Dendritic cell treated with granulocyte-macrophage colony-stimulating factor and Interleukin-4, amounts not matched to agents 40 ng/mL and 50 ng/mL, for 4 days (primary cell): Measurements from ENCODE around the gene LDHB.
"Not testable (repeated sequence)": the region's sequence is repeated elsewhere in the genome, so short reads cannot be mapped to it uniquely, and the experiment has no call there.

Source experiments
- H3K27ac Mint-ChIP-seq: one replicate; pipeline ENCODE4 v1.8.0; 2022; ENCODE audit warnings: mild to moderate bottlenecking, mixed read lengths
- H3K27me3 Mint-ChIP-seq: one replicate; pipeline ENCODE4 v1.8.0; 2022; ENCODE audit warnings: mild to moderate bottlenecking, mixed read lengths
- H3K36me3 Mint-ChIP-seq: one replicate; pipeline ENCODE4 v1.8.0; 2022; ENCODE audit warnings: low read depth, mixed read lengths
- H3K4me1 Mint-ChIP-seq: one replicate; pipeline ENCODE4 v1.8.0; 2022; ENCODE audit warnings: low read depth, mixed read lengths
- H3K4me3 Mint-ChIP-seq: one replicate; pipeline ENCODE4 v1.8.0; 2022; ENCODE audit warnings: mild to moderate bottlenecking, moderate library complexity, mixed read lengths
- H3K9me3 Mint-ChIP-seq: one replicate; pipeline ENCODE4 v1.8.0; 2022; ENCODE audit warnings: mixed read lengths
- intact Hi-C: fragments of 100-400 bp; cut with micrococcal nuclease; formaldehyde crosslinking; loops from one replicate; pipeline ENCODE4 v1.15.0; 2022

The LDHB gene

DNA sequence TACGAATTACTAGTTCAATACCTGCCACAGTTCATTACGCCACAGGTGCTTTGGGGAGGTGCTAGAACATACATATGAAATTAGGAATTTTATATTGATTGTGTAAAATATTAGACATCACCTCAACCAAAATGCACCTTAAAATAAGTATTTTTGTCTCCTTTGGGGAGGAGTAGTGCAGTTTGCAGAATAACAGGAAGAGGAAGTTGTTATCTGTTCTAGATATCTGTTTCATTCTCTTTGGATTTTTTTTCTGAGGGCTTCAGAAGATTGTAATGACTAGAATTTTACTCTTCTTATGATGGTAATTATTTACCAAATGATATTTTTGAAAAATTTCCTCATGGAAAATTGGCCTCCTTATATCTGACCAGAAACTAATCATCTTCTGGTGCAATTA is 43.1 kb downstream of the LDHB start:
- intact Hi-C loops: no loop called here
- Mint-ChIP-seq H3K27ac (no peak overlapping the region), H3K27me3 (no peaks in the 10 kb centered on the region), H3K9me3 (no peaks in the 10 kb centered on the region), H3K36me3 (no peaks in the 10 kb centered on the region), H3K4me3 (no peak overlapping the region), H3K4me1 (peaks cover 18% of the 10 kb centered on the region)

DNA sequence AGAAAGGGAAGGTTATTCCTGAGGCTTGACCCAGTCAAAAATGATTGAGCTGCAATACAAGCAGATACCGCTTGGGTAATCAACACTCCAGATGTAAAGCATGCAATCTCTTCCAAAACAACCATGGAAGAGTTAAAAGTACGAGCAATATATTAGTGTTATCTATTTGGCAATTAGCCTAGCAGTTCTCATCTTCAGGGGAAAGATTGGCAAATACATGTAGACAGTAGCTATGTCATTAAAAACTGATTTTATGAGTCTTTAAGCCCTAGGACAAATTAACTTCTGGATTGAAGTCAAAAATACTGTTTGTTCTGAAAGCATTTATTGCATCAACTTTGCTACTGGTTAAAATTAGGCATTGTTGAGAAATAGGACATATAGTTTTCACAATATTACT is 43.7 kb downstream of the LDHB start:
- H3K9me3 Mint-ChIP-seq: no peaks in the 10 kb centered on the region
- no peaks in the 10 kb centered on the region for H3K36me3 Mint-ChIP-seq
- H3K27me3 Mint-ChIP-seq: no peaks in the 10 kb centered on the region
- intact Hi-C loops: no loop called here
- no peak overlapping the region for H3K27ac Mint-ChIP-seq
- H3K4me1 Mint-ChIP-seq: peaks cover 18% of the 10 kb centered on the region
- no peak overlapping the region for H3K4me3 Mint-ChIP-seq

DNA sequence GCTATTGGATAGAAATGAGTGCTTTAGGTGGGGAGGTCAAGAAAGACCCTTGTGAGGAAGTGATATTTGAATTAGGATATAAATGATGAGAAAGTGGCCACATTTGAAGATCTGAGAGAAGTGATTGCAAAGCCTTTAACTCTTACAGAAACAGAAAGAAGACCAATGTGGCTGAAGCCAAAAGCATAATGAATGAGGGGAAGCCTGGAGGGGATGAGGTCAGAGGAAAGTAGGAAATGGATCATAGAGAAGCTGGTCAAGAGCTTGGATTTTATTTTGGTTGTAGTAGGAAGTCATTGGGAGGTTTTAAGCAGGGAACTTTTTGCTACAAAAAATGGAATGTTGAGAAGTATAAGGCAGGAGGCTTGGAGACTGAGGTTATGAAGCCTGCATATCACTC is 49.4 kb downstream of the LDHB start:
- no peaks in the 10 kb centered on the region for H3K9me3 Mint-ChIP-seq
- no peak overlapping the region for H3K27ac Mint-ChIP-seq
- H3K36me3 Mint-ChIP-seq: no peaks in the 10 kb centered on the region
- no peaks in the 10 kb centered on the region for H3K27me3 Mint-ChIP-seq
- intact Hi-C loops: loop anchor here (1.0 kb wide), 1 partner anchor 72 kb away; no protein-coding TSS in a partner anchor
- H3K4me1 Mint-ChIP-seq: no peaks in the 10 kb centered on the region
- H3K4me3 Mint-ChIP-seq: no peak overlapping the region

DNA sequence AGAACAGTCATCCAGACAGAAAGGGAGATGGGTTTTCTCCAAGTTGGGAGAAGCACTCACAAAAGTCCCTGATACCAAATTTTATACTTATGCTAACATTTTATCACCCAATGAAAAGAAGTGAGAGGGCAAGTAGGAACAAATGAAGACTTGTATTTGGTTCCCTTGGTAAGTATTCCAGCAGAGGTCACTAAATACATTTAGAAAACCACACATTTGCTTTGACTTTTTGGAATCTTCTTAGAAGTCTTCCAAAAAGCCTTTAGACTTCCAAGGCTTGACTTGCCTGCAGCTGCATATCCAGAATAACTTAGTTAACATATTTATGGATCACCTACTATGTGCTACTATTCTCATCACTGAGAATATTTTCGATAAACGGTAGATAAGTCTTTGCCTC is 49.9 kb downstream of the LDHB start:
- no peaks in the 10 kb centered on the region for H3K9me3 Mint-ChIP-seq
- H3K4me1 Mint-ChIP-seq: no peaks in the 10 kb centered on the region
- no peak overlapping the region for H3K27ac Mint-ChIP-seq
- H3K27me3 Mint-ChIP-seq: no peaks in the 10 kb centered on the region
- H3K4me3 Mint-ChIP-seq: no peak overlapping the region
- H3K36me3 Mint-ChIP-seq: no peaks in the 10 kb centered on the region
- intact Hi-C loops: loop anchor here (1.0 kb wide), 1 partner anchor 73 kb away; no protein-coding TSS in a partner anchor

DNA sequence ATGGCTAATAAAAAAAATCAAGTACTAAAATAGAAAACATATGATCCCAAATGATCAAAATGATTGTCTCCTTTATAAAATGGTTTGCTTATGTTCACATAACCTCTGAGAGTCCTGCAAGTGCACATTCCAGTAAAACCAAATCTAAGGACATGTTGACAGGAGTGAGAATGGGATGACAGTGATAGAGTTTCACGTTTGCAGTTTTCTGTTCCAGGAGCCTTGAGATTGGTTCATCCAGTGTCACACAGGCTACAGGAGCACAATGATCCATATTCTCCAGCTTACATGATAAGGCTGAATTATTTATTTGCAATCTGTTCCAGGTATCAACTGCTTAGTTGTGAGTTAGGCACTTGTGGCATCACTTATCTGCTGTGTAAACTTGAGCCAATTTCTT is 51.5 kb downstream of the LDHB start:
- Mint-ChIP-seq H3K36me3 (no peaks in the 10 kb centered on the region), H3K27ac (no peak overlapping the region), H3K27me3 (no peaks in the 10 kb centered on the region), H3K9me3 (no peaks in the 10 kb centered on the region), H3K4me3 (no peak overlapping the region), H3K4me1 (no peaks in the 10 kb centered on the region)
- intact Hi-C loops: no loop called here

DNA sequence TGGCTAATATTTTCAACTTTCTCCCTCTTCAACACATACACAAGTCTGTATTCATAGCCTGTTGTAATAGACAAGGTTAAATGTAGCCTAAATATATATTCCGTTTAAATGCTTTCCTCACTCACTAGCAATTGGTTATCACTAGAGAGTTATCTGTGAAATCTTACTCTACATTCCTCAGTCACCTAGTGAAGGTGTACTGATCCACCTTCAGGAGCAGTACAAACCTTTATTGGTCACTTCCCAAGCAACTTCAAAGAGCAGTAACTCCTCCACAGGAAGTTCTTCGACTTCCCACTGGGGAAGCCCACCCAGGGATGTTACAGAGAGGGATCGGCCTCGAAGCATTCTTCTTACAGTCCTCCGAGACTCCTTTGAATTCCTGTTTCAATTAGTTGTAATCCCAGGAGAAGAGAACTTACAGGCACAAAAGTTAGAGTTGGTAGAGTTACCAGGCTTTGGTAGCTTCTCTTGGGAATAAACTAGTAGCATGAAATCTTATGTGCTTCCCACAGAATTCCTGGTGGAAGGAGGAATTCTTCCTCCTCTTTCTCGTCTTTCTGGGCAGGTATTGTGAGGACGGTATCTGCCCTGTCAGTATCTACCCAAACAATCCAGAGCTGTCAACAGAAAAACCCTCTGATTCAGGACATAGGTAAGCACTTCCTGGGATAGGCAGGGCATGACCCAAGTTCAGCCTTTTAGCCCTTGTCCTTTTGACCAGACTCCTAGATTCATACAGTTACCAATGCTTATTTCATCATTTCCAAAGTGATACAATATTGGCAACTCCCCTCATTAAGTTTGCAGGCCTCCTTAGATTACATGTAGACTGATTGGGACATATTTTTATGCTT is 53.2 kb downstream of the LDHB start, which contains the start of gene GYS2:
TSS of gene GYS2 (minus strand) at position 603 of the 857 bp plus-strand sequence. CDS start at position 348, 255 bp downstream.
- no peaks in the 10 kb centered on the region for H3K27me3 Mint-ChIP-seq
- H3K4me1 Mint-ChIP-seq: no peaks in the 10 kb centered on the region
- H3K36me3 Mint-ChIP-seq: no peaks in the 10 kb centered on the region
- intact Hi-C loops: no loop called here
- H3K4me3 Mint-ChIP-seq: no peak within 1 kb of the TSS
- H3K9me3 Mint-ChIP-seq: no peaks in the 10 kb centered on the region
- no peak within 1 kb of the TSS for H3K27ac Mint-ChIP-seq

DNA sequence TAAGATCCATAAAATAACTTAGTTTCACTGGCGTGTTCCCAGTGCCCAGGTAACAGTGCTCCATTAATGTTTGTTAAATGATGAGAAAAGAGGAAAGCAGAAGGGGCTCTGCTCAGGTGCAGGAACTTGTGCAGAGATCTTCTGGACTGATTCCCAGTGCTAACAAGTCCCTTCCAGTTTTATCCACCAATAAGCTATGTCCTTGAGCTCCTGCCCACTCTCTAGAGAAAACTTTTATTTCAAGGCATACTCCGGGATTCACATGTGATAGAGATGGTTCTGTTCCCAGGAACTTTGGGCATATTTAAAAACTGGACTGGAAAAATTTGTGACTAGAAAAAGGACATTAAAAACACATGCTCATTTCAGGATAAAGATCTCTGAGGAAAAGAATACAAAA is 54.9 kb downstream of the LDHB start:
- H3K4me1 Mint-ChIP-seq: no peaks in the 10 kb centered on the region
- no peak overlapping the region for H3K27ac Mint-ChIP-seq
- H3K27me3 Mint-ChIP-seq: no peaks in the 10 kb centered on the region
- no peaks in the 10 kb centered on the region for H3K36me3 Mint-ChIP-seq
- no peak overlapping the region for H3K4me3 Mint-ChIP-seq
- no peaks in the 10 kb centered on the region for H3K9me3 Mint-ChIP-seq
- intact Hi-C loops: no loop called here

DNA sequence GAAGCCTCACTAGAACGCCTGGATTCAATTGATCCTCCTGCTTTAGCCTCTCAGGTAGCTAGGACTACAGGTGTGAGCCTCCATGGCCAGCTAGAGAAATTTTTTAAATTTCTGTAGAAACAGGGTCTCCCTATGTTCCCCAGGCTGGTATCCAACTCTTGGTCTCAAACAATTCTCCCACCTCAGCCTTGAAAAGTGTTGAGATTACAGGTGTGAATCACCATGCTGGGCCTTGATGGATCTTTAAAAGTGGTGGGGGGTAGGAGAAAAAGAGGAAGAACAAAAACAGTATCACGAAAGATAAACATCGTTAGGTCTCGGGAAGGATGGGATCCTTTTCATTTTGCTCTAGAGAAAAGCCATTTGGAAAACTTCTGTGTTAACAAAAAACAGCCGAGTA is 57.4 kb downstream of the LDHB start:
- intact Hi-C loops: no loop called here
- Mint-ChIP-seq H3K4me3 (no peak overlapping the region), H3K36me3 (no peaks in the 10 kb centered on the region), H3K27me3 (no peaks in the 10 kb centered on the region), H3K27ac (no peak overlapping the region), H3K9me3 (no peaks in the 10 kb centered on the region), H3K4me1 (no peaks in the 10 kb centered on the region)

DNA sequence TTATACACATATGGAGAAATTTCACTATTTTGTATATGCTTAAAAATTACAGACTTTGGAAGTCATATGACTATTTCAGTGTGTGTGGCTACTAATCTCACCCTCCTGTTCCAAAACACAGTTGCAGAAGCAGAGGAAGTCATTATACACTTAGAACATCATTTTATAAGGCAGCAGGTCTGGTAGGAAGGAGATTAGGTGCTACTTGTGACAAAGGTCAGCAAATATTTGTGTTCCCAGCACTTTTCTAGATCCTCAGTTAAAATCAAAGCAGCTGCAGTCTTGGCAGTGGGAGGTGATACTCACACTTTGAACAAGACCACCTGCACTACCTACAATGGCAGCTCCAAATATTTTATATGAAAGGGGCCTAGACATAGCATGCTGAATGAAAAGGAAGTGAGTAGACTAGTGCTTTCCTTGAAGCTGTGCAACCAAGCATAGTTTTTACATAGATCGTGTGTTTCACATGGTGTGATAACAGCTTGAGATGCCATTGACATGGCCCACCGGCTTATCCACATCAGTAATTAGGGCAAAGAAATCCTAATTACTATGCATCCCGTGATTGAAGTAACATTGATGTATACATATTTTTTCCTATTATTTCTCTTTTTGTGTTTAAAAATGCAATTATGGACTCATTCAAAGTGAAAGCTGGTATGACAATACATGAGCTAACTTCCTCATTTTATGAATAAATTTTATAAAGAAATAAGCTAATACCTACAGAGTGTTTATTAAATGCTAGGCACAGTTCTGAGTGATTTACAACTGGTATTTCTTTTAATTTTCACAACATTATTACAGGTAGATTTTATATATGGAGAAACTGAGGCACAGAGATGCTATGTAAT is 58.3 kb downstream of the LDHB start:
- no peaks in the 10 kb centered on the region for H3K27me3 Mint-ChIP-seq
- no peak overlapping the region for H3K27ac Mint-ChIP-seq
- no peak overlapping the region for H3K4me3 Mint-ChIP-seq
- H3K9me3 Mint-ChIP-seq: no peaks in the 10 kb centered on the region
- no peaks in the 10 kb centered on the region for H3K36me3 Mint-ChIP-seq
- no peaks in the 10 kb centered on the region for H3K4me1 Mint-ChIP-seq
- intact Hi-C loops: no loop called here

DNA sequence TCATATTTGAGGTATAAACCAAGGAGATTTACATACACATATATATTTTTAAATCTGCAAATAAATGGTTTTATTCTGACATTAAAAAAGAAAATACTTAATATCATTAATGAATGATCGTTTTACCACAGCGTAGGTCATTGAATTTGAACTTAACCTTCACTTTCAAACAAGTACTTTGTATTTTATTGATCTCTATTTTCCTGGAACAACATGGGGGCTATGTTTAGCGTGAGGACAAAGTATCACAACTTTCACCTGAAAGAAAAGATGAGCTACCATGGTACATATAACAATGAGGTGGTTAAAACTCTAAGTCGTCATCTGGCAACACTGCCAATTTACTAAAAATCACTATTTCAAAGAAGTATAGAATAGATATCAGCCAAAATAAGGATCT is 59.0 kb downstream of the LDHB start:
- H3K27ac Mint-ChIP-seq: no peak overlapping the region
- intact Hi-C loops: no loop called here
- H3K36me3 Mint-ChIP-seq: no peaks in the 10 kb centered on the region
- H3K27me3 Mint-ChIP-seq: no peaks in the 10 kb centered on the region
- H3K4me3 Mint-ChIP-seq: no peak overlapping the region
- H3K4me1 Mint-ChIP-seq: no peaks in the 10 kb centered on the region
- no peaks in the 10 kb centered on the region for H3K9me3 Mint-ChIP-seq

DNA sequence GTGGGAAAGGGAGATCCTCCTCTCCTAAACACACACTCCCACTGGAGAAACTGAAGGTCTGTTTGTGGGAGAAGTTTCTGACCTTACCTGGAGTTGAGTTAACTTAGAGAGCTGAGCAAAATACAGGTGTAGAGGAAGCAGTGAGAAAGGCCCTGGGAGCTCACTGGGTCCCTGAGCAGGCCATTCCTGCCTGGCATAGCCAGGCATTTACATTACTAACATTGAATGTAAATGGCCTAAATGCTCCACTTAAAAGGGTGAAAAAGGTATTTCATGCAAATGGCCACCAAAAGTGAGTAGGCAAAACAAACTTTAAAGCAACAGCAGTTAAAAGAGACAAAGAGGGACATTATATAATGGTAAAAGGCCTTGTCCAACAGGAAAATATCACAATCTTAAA is 62.3 kb downstream of the LDHB start:
- peaks cover 21% of the 10 kb centered on the region for H3K9me3 Mint-ChIP-seq
- H3K27ac Mint-ChIP-seq, intact Hi-C loops, H3K27me3 Mint-ChIP-seq, H3K36me3 Mint-ChIP-seq, H3K4me1 Mint-ChIP-seq, H3K4me3 Mint-ChIP-seq: not testable (repeated sequence)

DNA sequence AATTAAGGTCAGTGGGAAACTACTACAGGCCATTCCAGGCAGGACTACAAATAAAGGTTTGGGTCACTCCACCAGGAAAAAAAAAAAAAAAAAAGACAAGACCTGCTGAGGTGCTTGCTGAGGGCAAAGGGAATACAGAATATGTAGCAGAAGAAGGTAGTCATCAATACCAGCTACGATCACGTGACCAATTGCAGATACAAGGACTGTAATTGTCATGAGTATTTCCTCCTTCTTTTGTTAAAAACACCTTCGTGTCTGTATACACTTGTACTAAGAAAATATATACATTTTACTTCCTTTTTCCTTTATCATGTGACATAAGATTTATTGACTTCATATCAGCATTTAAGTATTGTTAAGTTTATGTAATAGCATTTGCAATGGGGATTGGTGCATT is 72.2 kb downstream of the LDHB start:
- Mint-ChIP-seq H3K27me3 (no peaks in the 10 kb centered on the region), H3K9me3 (peaks cover 40% of the 10 kb centered on the region), H3K36me3 (no peaks in the 10 kb centered on the region), H3K4me1 (peaks cover 13% of the 10 kb centered on the region), H3K27ac (no peak overlapping the region), H3K4me3 (no peak overlapping the region)
- intact Hi-C loops: no loop called here
